CD4-positive, alpha-beta T cell treated with Interleukin-10 for 1 hour (primary cell): ENCODE data around the gene CDKN2B.

Experiments used
- DNase-seq: peaks from one replicate; pipeline ENCODE4 v3.0.0-alpha.2; 2020

CDKN2B gene

GRCh38 chr9:21993893-21994555 lies 15.1 kb downstream of the CDKN2B start, which contains the start of gene CDKN2A:
CDKN2A (minus strand) TSS chr9:21994392.
- DNase-seq = peak; percentile 40

GRCh38 chr9:21993007-21993406 lies 16.1 kb downstream of the CDKN2B start:
- no peak for DNase-seq

- no peak for DNase-seq
Observed at GRCh38 chr9:21991072-21991959, 17.8 kb downstream of the CDKN2B start.

GRCh38 chr9:21989440-21990189 lies 19.5 kb downstream of the CDKN2B start:
- no peak for DNase-seq

- DNase-seq = no peak
Observed at GRCh38 chr9:21988056-21988990, 20.8 kb downstream of the CDKN2B start.

- no peak for DNase-seq
Observed at GRCh38 chr9:21985964-21986667, 23.0 kb downstream of the CDKN2B start.

- no peak for DNase-seq
Observed at GRCh38 chr9:21984101-21984500, 25.0 kb downstream of the CDKN2B start.

GRCh38 chr9:21983561-21983935 lies 25.6 kb downstream of the CDKN2B start:
- no peak for DNase-seq

- DNase-seq = no peak
Observed at GRCh38 chr9:21982861-21983560, 26.1 kb downstream of the CDKN2B start.

GRCh38 chr9:21982391-21982790 lies 26.7 kb downstream of the CDKN2B start:
- no peak for DNase-seq

GRCh38 chr9:21976334-21976875 lies 32.7 kb downstream of the CDKN2B start:
- no peak for DNase-seq

- DNase-seq = peak; percentile 47
Observed at GRCh38 chr9:21974722-21975409, 34.2 kb downstream of the CDKN2B start.

GRCh38 chr9:21974343-21974721 lies 34.8 kb downstream of the CDKN2B start:
- no peak for DNase-seq

GRCh38 chr9:21972361-21972760 lies 36.7 kb downstream of the CDKN2B start:
- no peak for DNase-seq

GRCh38 chr9:21970800-21971640 lies 38.1 kb downstream of the CDKN2B start:
- DNase-seq = no peak

- no peak for DNase-seq
Observed at GRCh38 chr9:21969951-21970799, 38.9 kb downstream of the CDKN2B start.

- no peak for DNase-seq
Observed at GRCh38 chr9:21969011-21969940, 39.8 kb downstream of the CDKN2B start.
